Vagina (tissue), 2 donors: ENCODE results near the gene RHO.
"Not testable (repeated sequence)": the region's sequence is repeated elsewhere in the genome, so short reads cannot be mapped to it uniquely, and the experiment has no call there.

ENCODE experiments used
- POLR2AphosphoS5 ChIP-seq, 2 donors: sonication (generic); formaldehyde crosslinking; IDR thresholded peaks; one replicate each; pipeline ENCODE4 v1.9.0; 2017; ENCODE audit warnings: antibody characterized with exemption in 2 of 2, mild to moderate bottlenecking in 2 of 2, low read depth in 1 of 2; ENCODE audit not compliant: insufficient read depth in 1 of 2
- TF ChIP-seq, protein P1 (sequence below), 3 experiments: fragments of 450-650 bp in 2 of 3; fragments of 200-600 bp in 1 of 3; sonication (generic) in 1 of 3; IDR thresholded peaks; one replicate each; pipeline ENCODE4 v1.5.1; 2017 to 2019; ENCODE audit warnings: antibody characterized with exemption in 3 of 3, mild to moderate bottlenecking in 2 of 3, moderate library complexity in 2 of 3

DNA sequence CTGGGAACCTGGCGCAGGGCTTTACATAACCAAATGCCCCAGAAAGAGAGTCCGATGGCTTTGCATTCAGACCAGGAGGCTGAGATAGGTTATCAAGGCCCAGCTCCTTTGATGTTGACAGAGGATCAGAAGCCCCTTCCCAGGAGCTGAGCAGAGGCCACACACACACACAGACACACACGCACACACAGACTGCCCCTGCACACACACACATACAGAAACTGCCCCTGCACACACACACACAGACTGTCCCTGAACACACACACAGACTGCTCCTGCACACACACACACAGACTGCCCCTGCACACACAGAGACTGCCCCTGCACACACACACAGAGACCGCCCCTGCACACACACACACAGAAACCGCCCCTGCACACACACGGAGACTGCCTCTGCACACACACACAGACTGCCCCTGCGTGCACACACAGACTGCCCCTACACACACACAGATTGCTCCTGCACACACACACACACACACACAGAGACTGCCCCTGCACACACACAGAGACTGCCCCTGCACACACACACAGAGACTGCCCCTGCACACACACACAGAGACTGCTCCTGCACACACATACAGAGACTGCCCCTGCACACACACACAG lies 12.5 kb upstream of the RHO start:
- TF ChIP-seq, protein P1, sequence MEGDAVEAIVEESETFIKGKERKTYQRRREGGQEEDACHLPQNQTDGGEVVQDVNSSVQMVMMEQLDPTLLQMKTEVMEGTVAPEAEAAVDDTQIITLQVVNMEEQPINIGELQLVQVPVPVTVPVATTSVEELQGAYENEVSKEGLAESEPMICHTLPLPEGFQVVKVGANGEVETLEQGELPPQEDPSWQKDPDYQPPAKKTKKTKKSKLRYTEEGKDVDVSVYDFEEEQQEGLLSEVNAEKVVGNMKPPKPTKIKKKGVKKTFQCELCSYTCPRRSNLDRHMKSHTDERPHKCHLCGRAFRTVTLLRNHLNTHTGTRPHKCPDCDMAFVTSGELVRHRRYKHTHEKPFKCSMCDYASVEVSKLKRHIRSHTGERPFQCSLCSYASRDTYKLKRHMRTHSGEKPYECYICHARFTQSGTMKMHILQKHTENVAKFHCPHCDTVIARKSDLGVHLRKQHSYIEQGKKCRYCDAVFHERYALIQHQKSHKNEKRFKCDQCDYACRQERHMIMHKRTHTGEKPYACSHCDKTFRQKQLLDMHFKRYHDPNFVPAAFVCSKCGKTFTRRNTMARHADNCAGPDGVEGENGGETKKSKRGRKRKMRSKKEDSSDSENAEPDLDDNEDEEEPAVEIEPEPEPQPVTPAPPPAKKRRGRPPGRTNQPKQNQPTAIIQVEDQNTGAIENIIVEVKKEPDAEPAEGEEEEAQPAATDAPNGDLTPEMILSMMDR (IDR thresholded peaks at IDR 0.05), result not testable (repeated sequence)
- not testable (repeated sequence) for TF ChIP-seq POLR2AphosphoS5 (IDR thresholded peaks at IDR 0.05; ENCODE audit: insufficient read depth in 1 of 2, low read depth in 1 of 2)
